ENCODE results near the gene RP9.

The RP9 gene

GRCh38 chr7:33109005-33109757 lies at the start of gene RP9:
RP9 (minus strand) TSS chr7:33109404; CDS start chr7:33109372, 32 bp downstream.
- DNase-seq = peak; percentile 82

- no peak for DNase-seq
Observed at GRCh38 chr7:33157781-33158180, 48.6 kb upstream of the RP9 start.

- DNase-seq = no peak
Observed at GRCh38 chr7:33157311-33157710, 48.1 kb upstream of the RP9 start.

- no peak for DNase-seq
Observed at GRCh38 chr7:33156441-33156840, 47.2 kb upstream of the RP9 start.

GRCh38 chr7:33155811-33156210 lies 46.6 kb upstream of the RP9 start:
- no peak for DNase-seq

DNA sequence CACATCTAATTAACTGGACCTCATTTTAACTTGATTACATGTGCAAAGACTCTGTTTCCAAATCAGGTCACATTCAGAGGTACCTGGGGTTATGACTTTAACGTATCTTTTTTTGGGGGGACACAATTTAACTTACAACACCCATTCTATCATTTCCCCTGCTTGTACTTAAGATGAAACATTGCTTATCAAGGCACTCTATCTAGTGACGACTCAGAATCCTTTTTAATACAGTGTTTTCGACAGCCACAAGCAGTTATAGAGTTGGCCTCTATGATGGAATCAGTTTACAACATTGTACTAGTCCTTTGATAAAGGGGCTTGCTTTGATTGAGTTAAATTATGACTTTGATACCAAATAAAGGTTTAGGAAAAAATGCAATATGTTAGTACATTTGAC lies 42.9 kb upstream of the RP9 start:
- no peak for DNase-seq

DNA sequence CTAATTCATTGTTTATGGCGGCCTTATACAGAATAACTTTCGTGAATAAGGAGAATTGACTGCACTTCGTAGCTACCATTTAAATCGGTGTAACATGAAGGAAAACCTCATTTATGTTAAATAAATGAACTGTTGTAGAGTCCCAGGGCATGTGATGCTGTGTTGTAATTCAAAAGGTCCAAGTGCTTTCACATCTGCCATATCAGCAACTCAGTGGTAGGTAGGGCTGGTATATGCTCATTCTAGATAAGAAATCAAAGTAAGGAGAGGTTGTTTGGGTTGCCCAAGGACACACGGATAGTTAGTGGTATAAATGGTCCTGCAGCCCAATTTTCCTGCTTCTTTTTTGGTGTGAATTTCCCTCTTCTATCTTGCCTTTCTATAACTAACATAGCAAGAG lies 36.0 kb upstream of the RP9 start:
- no peak for DNase-seq

DNA sequence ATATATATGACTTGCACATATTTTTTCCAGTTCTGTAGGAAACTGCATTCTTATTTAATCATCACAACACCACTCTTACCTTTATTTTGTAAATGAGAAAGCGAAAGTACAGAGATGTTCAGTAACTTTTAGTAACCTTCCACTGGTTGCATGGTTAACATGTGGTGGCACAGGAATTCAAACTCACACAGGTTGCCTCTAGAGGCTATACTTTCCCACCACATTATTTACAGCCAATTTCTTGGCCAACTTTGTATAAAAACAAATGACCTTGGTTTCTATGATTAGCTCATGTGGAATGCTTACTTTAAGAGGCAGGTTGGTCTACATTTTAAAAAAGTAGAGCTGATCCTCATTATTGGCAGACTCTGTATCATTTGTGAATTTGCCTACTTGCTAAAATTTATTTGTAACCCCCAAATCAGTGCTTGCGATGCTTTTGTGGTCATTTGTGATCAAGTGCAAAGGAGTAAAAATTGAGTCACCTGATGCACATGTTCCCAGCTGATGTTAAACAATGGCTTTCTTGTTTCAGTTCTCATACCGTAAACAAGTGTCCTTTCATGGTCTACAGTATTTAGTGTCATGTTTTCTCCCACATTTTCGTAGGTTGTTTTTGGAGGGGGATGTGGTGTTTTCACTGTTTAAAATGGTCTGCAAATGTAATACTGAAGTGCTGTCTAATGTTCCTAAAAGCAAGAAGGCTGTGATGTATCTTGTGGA lies 35.0 kb upstream of the RP9 start:
- DNase-seq = no peak

DNA sequence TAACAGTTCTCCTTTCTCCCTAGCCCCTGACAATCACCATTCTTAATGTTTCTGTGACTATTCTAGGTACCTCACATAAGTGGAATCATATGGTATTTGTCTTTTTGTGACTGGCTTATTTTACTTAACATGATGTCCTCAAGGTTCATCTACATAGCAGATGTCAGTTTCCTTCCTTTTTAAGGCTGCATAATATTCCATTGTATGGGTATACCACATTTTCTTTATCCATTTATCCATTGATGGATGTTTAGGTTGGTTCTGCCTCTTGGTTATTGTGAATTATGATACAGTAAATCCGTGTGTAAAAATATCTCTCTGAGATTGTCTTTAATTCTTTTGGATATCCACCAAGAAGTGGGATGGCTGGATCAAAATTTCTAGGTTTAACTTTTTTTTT lies 33.4 kb upstream of the RP9 start:
- DNase-seq = no peak

DNA sequence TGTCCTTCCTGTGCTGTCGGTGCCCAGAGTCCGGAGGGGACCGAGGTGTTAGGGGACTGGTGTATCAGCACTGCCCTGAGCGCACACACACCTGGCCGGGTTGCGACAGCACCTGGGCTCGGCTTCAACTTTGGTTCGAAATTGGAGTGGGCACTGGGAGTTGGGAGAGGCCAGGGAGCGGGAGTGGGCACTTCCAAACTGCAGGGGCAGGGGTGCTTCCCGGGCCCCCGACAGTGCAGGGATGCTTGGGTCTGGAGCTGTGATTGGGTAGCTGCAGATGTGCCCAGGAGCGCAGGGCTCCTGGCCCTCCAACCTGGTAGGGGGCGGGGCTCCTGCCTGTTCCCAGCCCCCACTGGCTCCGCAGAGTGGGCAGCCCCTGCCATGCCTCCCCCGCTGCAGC lies 27.9 kb upstream of the RP9 start:
- no peak for DNase-seq

DNA sequence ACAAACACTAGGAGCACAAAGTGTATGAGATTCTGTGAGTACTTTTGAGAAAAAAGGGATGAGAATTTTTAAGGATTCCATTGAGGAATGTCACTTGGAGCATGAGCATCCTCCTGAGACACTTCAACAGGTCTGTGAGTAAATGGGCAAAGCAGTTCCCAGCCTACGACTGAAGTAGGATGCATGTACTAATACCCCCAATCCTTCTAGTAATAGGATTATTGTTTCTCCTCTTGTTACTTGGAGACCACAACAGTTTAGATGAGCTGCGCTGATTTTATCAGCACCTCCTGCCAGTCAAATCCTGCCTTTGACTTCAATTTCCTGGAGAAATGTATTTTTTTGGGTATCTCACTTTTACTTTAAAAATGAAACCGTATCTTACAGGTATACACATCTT lies 21.0 kb upstream of the RP9 start:
- DNase-seq = no peak

- DNase-seq = no peak
Observed at GRCh38 chr7:33129806-33130153, 20.6 kb upstream of the RP9 start.

GRCh38 chr7:33128990-33129805 lies 20.0 kb upstream of the RP9 start, which contains the start of gene BBS9:
BBS9 (plus strand) TSS chr7:33129564; CDS start chr7:33146253, 16,689 bp downstream.
- peak; percentile 91 for DNase-seq

- DNase-seq = no peak
Observed at GRCh38 chr7:33128631-33128989, 19.4 kb upstream of the RP9 start.

DNA sequence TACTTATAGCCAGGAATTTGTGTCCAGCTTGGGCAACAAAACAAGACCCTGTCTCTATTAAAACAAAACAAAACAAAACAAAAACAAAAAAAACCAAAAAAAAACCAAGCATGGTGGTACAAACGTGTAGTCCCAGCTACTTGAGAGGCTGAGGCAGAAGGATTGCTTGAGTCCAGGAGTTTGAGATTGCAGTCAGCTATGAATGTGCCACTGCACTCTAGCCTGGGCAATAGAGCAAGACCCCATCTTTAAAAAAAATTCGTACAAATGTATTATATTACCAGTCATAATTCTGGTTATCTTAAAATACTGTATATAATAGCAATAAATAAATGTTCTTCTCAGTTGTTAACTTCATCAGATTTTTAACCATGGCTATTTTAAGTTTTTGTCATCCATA lies 17.9 kb upstream of the RP9 start:
- DNase-seq = no peak

DNA sequence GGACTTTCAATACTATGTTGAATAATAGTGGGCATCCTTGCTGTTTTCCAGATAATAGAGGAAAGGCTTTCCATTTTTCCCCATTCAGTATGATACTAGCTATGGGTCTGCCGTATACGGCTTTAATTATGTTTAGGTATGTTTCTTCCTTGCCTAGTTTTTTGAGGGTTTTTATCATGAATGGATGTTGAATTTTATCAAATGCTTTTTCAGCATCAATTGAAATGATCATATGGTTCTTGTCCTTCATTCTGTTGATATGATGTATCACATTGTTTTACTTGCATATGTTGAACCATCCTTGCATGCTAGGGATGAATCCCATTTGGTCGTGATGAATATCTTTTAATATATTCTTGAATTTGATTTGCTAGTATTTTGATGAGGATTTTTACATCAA lies 9.2 kb upstream of the RP9 start:
- DNase-seq = no peak

GRCh38 chr7:33114976-33115375 lies 5.8 kb upstream of the RP9 start:
- no peak for DNase-seq

DNA sequence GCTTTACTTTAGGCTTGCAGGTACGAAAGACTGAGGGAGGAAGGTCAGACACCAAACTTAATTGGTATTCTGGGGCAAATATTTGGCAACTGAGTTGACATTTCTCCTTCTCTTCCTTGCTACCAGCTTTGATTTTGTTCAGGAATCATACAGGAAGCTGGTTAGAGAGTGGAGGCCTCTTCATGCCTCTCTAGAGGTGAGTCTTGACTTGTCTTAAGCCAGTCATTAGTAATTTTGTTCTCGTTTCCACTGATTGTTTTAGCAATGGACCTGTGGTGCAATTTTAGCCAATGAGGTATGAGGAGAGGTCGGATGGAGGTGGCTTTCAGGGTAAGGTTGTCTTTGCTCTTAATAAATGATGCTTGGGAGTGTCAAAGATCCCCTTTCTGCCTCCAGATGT lies 2.4 kb upstream of the RP9 start:
- DNase-seq = no peak

DNA sequence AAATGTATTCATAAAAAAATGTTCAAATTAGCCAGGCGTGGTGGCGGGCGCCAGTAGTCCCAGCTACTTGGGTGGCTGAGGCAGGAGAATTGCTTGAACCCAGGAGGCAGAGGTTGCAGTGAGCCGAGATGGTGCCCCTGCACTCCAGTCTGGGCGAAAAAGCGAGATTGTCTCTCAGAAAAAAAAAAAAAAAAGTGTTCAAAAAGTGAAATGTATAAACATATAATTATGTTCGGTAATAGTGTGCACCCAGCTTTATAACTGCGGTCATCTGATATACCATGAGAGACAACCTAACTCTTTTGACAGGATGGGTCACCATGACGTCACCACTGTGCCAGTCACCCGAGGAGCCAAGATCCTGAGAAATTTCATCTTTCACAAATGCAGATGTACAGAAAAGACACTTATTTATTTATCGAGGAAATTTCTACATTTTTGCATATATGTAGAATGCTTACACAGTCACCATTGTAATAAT lies 594 bp upstream of the RP9 start:
- DNase-seq = no peak

- DNase-seq = no peak
Observed at GRCh38 chr7:33108554-33109004, 625 bp downstream of the RP9 start.

GRCh38 chr7:33107136-33108066 lies 1.8 kb downstream of the RP9 start:
- DNase-seq = peak; percentile 32

DNA sequence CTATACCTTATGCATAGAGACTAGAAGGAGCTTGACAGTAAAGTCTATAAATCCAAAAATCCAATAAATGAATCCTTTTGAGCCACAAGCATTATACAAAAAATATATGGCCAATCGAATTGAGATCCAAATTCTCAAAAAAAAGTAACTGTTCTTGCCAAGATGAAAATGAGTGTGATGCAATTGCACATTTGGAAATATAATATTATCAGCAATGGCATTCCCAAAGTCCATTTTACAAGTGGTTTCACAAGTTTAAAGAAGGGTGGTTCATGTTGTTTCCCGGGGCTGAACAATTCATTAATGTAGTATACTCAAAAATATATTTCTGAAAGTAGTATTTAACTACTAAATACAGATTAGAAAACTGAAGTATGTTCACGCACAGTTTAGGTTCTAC lies 7.3 kb downstream of the RP9 start:
- DNase-seq = no peak

All from GDM1 (cell line).